Measurements from ENCODE around the gene NCF4. TPM values are rescaled to one million over a fixed set of nuclear protein-coding genes. Genes with fewer than 3 reads are reported as not detected.

The NCF4 gene
- total RNA-seq, 1 donor from 2014 or later, result not detected

DNA sequence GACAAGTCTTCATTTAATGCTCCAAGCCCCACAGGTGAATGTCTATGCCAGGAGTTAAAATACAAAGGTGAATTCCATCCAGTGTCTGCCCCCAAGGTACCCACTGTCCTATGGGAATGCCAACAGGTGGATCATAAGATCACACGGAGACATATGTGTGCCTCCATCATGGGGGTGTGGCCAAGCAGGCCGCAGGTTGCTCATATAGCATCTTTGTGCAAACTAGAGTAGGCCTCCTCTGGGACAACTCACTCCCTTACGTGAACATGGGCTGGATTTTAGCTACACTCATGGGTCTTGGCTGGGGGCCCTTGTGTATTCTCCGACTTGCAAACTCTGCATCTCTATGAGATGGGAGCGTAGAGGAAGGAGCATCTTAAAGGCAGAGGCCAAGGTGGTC lies 6.9 kb downstream of the NCF4 start:
- H3K9me3 Mint-ChIP-seq, result no peaks in the 10 kb centered on the region

DNA sequence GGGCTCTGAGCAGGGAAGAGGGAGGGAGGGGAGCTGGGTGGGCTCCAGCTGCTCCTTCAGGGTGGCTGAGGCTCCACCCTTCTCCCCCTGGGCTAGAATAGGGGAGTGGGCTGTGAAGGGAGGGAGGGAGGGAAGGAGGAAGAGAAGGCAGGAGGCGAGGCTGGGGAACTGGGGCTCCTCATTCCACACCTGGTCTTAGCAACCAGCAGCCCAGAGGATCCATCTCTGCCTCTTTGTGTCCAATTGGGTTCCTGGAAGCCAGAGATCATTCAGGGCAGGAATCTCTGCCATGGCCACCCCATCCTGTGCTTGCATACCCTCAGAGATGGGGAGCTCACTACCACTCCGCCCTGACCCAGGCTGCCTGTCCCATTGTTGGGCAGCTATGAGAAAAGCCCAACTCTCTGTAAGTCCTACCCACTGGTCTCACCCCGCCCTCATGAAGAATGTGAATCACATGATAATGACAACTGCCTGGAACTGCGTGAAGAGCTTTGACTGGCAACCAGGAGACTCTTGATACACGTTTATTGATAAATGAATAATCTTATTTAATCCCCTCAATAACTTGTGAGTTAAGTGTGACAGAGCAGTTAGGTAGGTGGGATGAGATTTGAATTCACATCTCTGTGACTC lies 7.9 kb downstream of the NCF4 start:
- peaks cover 6% of the 10 kb centered on the region for H3K4me1 Mint-ChIP-seq
- no peaks in the 10 kb centered on the region for H3K36me3 Mint-ChIP-seq
- H3K27me3 Mint-ChIP-seq (ENCODE audit: low read depth), result peaks cover 54% of the 10 kb centered on the region
- DNase-seq (ENCODE audit: low spot score in 2 of 2, unreplicated experiment in 2 of 2), result no peak
- no peaks in the 10 kb centered on the region for H3K9me3 Mint-ChIP-seq
- no peak overlapping the region for H3K27ac Mint-ChIP-seq
- no peak overlapping the region for H3K4me3 Mint-ChIP-seq
- TF ChIP-seq, protein P1, sequence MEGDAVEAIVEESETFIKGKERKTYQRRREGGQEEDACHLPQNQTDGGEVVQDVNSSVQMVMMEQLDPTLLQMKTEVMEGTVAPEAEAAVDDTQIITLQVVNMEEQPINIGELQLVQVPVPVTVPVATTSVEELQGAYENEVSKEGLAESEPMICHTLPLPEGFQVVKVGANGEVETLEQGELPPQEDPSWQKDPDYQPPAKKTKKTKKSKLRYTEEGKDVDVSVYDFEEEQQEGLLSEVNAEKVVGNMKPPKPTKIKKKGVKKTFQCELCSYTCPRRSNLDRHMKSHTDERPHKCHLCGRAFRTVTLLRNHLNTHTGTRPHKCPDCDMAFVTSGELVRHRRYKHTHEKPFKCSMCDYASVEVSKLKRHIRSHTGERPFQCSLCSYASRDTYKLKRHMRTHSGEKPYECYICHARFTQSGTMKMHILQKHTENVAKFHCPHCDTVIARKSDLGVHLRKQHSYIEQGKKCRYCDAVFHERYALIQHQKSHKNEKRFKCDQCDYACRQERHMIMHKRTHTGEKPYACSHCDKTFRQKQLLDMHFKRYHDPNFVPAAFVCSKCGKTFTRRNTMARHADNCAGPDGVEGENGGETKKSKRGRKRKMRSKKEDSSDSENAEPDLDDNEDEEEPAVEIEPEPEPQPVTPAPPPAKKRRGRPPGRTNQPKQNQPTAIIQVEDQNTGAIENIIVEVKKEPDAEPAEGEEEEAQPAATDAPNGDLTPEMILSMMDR (IDR thresholded peaks at IDR 0.05; ENCODE audit: unreplicated experiment), result no peak

More for the DNA sequence above, 6.9 kb downstream of the NCF4 start:
- Mint-ChIP-seq H3K27ac (no peak overlapping the region), H3K36me3 (no peaks in the 10 kb centered on the region), H3K4me1 (peaks cover 5% of the 10 kb centered on the region), H3K4me3 (no peak overlapping the region), H3K27me3 (ENCODE audit: low read depth) (peaks cover 54% of the 10 kb centered on the region)
- TF ChIP-seq, protein P1 (IDR thresholded peaks at IDR 0.05; ENCODE audit: unreplicated experiment), result no peak
- no peak for DNase-seq (ENCODE audit: low spot score in 2 of 2, unreplicated experiment in 2 of 2)

DNA sequence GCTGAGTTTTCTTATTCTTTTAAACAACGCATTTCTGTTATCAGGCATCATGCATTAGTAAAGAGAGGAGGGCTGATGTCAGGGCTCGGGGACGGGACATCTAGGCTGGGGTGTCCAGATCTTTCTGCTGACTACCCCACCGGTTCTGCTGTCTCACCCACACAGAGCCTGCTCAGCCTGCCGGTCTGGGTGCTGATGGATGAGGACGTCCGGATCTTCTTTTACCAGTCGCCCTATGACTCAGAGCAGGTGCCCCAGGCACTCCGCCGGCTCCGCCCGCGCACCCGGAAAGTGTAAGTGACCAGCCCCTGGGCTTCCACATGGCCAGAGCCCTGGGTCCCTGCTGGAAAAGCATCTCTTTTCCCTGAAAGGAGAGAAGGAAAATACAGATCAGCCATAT lies 9.4 kb downstream of the NCF4 start:
- Mint-ChIP-seq H3K27me3 (ENCODE audit: low read depth) (peaks cover 48% of the 10 kb centered on the region), H3K27ac (no peak overlapping the region), H3K4me3 (no peak overlapping the region), H3K9me3 (no peaks in the 10 kb centered on the region), H3K36me3 (no peaks in the 10 kb centered on the region), H3K4me1 (peaks cover 11% of the 10 kb centered on the region)
- TF ChIP-seq, protein P1 (IDR thresholded peaks at IDR 0.05; ENCODE audit: unreplicated experiment), result no peak
- DNase-seq (ENCODE audit: low spot score in 2 of 2, unreplicated experiment in 2 of 2), result no peak

DNA sequence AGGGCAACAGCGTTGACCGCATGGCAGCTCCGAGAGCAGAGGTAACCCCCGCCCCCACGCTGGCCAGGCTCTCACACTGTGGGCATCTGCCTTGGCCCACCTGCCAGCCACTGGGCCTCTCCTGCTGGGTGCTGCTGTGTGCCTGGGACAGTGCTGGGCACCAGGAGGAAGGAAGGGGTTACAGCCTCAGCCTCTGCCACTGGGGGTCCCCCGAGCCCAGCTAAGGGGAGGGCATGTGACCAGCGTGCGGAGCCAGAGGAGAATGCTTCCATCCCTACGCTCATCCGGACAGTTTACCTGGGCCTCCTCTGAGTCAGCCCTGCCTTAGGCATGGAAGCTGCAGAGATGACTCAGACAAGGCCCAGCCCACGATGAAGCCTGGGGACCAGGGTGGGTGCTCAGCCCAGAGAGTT lies 10.9 kb downstream of the NCF4 start:
- DNase-seq (ENCODE audit: low spot score in 2 of 2, unreplicated experiment in 2 of 2), result no peak
- Mint-ChIP-seq H3K36me3 (no peaks in the 10 kb centered on the region), H3K27me3 (ENCODE audit: low read depth) (peaks cover 39% of the 10 kb centered on the region), H3K4me1 (peaks cover 11% of the 10 kb centered on the region), H3K27ac (no peak overlapping the region), H3K4me3 (no peak overlapping the region), H3K9me3 (no peaks in the 10 kb centered on the region)
- TF ChIP-seq, protein P1 (IDR thresholded peaks at IDR 0.05; ENCODE audit: unreplicated experiment), result no peak

DNA sequence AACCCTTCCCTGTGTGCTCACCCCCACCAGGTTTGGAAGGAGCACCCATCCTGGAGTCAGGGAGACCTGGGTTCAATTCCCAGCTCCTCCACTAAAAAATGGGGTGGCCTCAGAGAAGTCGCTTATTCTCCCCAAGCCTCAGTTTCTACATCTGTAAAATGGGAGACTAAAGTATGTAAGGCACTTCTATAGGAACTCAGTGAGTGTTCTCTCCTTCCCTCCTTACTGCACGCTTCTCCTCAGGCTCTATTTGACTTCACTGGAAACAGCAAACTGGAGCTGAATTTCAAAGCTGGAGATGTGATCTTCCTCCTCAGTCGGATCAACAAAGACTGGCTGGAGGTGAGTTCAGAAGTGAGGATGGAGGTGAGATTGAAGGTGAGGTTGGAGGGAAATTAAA lies 11.3 kb downstream of the NCF4 start:
- TF ChIP-seq, protein P1 (IDR thresholded peaks at IDR 0.05; ENCODE audit: unreplicated experiment), result no peak
- H3K4me1 Mint-ChIP-seq, result peaks cover 11% of the 10 kb centered on the region
- DNase-seq (ENCODE audit: low spot score in 2 of 2, unreplicated experiment in 2 of 2), result no peak
- no peaks in the 10 kb centered on the region for H3K36me3 Mint-ChIP-seq
- H3K27ac Mint-ChIP-seq, result no peak overlapping the region
- peaks cover 39% of the 10 kb centered on the region for H3K27me3 Mint-ChIP-seq (ENCODE audit: low read depth)
- H3K4me3 Mint-ChIP-seq, result no peak overlapping the region
- H3K9me3 Mint-ChIP-seq, result no peaks in the 10 kb centered on the region
